BJ (cell line): ENCODE measurements around the gene DCAF15. TPM values are rescaled to one million over a fixed set of nuclear protein-coding genes. Genes with fewer than 3 reads are reported as not detected.

Experiments used
- CTCF ChIA-PET: fragments of 350-600 bp; formaldehyde crosslinking; extraction: SDS; loops from one replicate; lab custom pipeline; 2021; ENCODE audit warnings: antibody characterized with exemption, inconsistent platforms; lab: Yijun Ruan, JAX
- POLR2A ChIA-PET: fragments of 300-600 bp; sonication (Branson Sonifier 250); formaldehyde crosslinking; extraction: SDS; loops from one replicate; lab custom pipeline; 2021; ENCODE audit warnings: antibody characterized with exemption; lab: Charles Lee
- DNase-seq: peaks from one replicate; pipeline ENCODE4 v3.0.0-alpha.2; 2011; ENCODE audit warnings: low read depth
- H3K27me3 ChIP-seq: 2 replicates; pipeline ENCODE4 v1.6.0; 2011; ENCODE audit warnings: low read length; ENCODE audit not compliant: control insufficient read depth, insufficient read depth
- H3K36me3 ChIP-seq: 2 replicates; pipeline ENCODE4 v1.5.1; 2011; ENCODE audit warnings: low read length; ENCODE audit not compliant: control insufficient read depth, insufficient read depth
- H3K4me3 ChIP-seq: 2 replicates; pipeline ENCODE4 v1.5.1; 2011; ENCODE audit warnings: low read depth, mild to moderate bottlenecking, control low read depth, low read length
- CTCF ChIP-seq: IDR thresholded peaks from 2 replicates; pipeline ENCODE4 v1.5.1; 2011; ENCODE audit warnings: low read depth, mild to moderate bottlenecking, control low read depth, inconsistent platforms, low read length, moderate library complexity; ENCODE audit not compliant: insufficient read depth
- polyA plus RNA-seq: library from polyadenylated mRNA; depleted of rRNA; stranded (reverse); fragments of >200 nt; gene quantifications from 2 replicates; pipeline ENCODE4 v1.2.3, GENCODE V29; 2011

The DCAF15 gene
- polyA plus RNA-seq, 1 experiment = 20.0 TPM

GRCh38 chr19:13935765-13936510 is 16.4 kb upstream of the DCAF15 start:
- POLR2A ChIA-PET = no interaction called here
- TF ChIP-seq CTCF = no peak
- no peak for DNase-seq
- Histone ChIP-seq H3K4me3 (no peak overlapping the region), H3K36me3 (peaks cover 12% of the 10 kb centered on the region), H3K27me3 (no peaks in the 10 kb centered on the region)
- CTCF ChIA-PET = interaction anchor here (1.2 kb wide), 1 partner anchor 123 kb away, joined by 4 read pairs; no protein-coding TSS in a partner anchor

- POLR2A ChIA-PET = interaction anchor here (1.0 kb wide), 1 partner anchor 16 kb away, joined by 6 read pairs; no protein-coding TSS in a partner anchor
- H3K27me3 ChIP-seq = no peaks in the 10 kb centered on the region
Observed at GRCh38 chr19:13937479-13938300, 14.6 kb upstream of the DCAF15 start.

GRCh38 chr19:13938301-13939064 is 13.8 kb upstream of the DCAF15 start, which contains the start of gene PODNL1:
TSS of gene PODNL1 (minus strand) at chr19:13938417. CDS start at chr19:13938181, 236 bp downstream.
- Histone ChIP-seq H3K36me3 (peaks cover 7% of the 10 kb centered on the region), H3K4me3 (peak within 1 kb of the TSS; percentile 64), H3K27me3 (no peaks in the 10 kb centered on the region)
- TF ChIP-seq CTCF = no peak
- POLR2A ChIA-PET = interaction anchor here (1.0 kb wide), 1 partner anchor 15 kb away, joined by 6 read pairs; no protein-coding TSS in a partner anchor
- CTCF ChIA-PET = interaction anchor here (0.6 to 3.4 kb wide), 5 partner anchors 14 to 93 kb away, joined by 3 to 18 read pairs (median 4); partner anchors contain the start of genes DCAF15 and IL27RA
- DNase-seq = peak; percentile 48

More at GRCh38 chr19:13937479-13938300, 14.6 kb upstream of the DCAF15 start:
- peaks cover 7% of the 10 kb centered on the region for H3K36me3 ChIP-seq
- CTCF ChIA-PET = interaction anchor here (1.1 to 3.4 kb wide), 2 partner anchors 15 to 94 kb away, joined by 4 to 18 read pairs; partner anchors contain the start of genes DCAF15 and IL27RA
- TF ChIP-seq CTCF = no peak
- H3K4me3 ChIP-seq = peak overlapping the region; percentile 64
- DNase-seq = no peak

- Histone ChIP-seq H3K4me3 (no peak overlapping the region), H3K36me3 (no peaks in the 10 kb centered on the region), H3K27me3 (no peaks in the 10 kb centered on the region)
- TF ChIP-seq CTCF = no peak
- ChIA-PET CTCF (interaction anchor here (0.6 to 1.1 kb wide), 2 partner anchors 10 to 439 kb away, joined by 3 read pairs; partner anchors contain the start of gene ADGRE5), POLR2A (no interaction called here)
- DNase-seq = no peak
Observed at GRCh38 chr19:13942023-13942684, 10.2 kb upstream of the DCAF15 start.
